Keratinocyte (primary cell): ENCODE data around the gene TSHZ2. TPM values are rescaled to one million over a fixed set of nuclear protein-coding genes. Genes with fewer than 3 reads are reported as not detected.

Experiments used
- DNase-seq: peaks from one replicate; pipeline ENCODE4 v3.0.0-alpha.2; 2011; ENCODE audit warnings: low read depth, missing footprints, low spot score
- FAIRE-seq: peaks from 2 replicates; lab custom pipeline; 2011; peaks lifted over from hg19 to GRCh38; lab: Jason Lieb, UNC
- H2AFZ ChIP-seq: 2 replicates; pipeline ENCODE4 v1.6.0; 2012; ENCODE audit warnings: low read length, control low read depth, inconsistent platforms; ENCODE audit not compliant: control insufficient read depth
- H3K27ac ChIP-seq: 2 replicates; pipeline ENCODE4 v1.5.1; 2011; ENCODE audit warnings: low read length; ENCODE audit not compliant: control insufficient read depth, insufficient read depth
- H3K27me3 ChIP-seq: 3 replicates; pipeline ENCODE4 v1.6.0; 2011; ENCODE audit warnings: low read length; ENCODE audit not compliant: control insufficient read depth, insufficient read depth; ENCODE audit errors: extremely low read depth
- H3K36me3 ChIP-seq, 2 experiments: 2 replicates in 1 of 2; 3 replicates in 1 of 2; pipeline ENCODE4 v1.5.1; 2011; ENCODE audit warnings: low read length in 2 of 2, mild to moderate bottlenecking in 1 of 2; ENCODE audit not compliant: control insufficient read depth in 2 of 2, insufficient read depth in 2 of 2; ENCODE audit errors: extremely low read depth in 1 of 2
- H3K4me1 ChIP-seq: 3 replicates; pipeline ENCODE4 v1.5.1; 2011; ENCODE audit warnings: low read length; ENCODE audit not compliant: control insufficient read depth, insufficient read depth; ENCODE audit errors: extremely low read depth
- H3K4me2 ChIP-seq: 3 replicates; pipeline ENCODE4 v1.6.0; 2011; ENCODE audit warnings: low read depth, low read length; ENCODE audit not compliant: control insufficient read depth, insufficient read depth; ENCODE audit errors: extremely low read depth
- H3K4me3 ChIP-seq, 3 experiments: fragments of 200-600 bp in 1 of 3; sonication (generic) in 1 of 3; 2 replicates in 2 of 3; 3 replicates in 1 of 3; pipeline ENCODE4 v1.5.1; 2011 to 2016; ENCODE audit warnings: low read length in 3 of 3, mild to moderate bottlenecking in 3 of 3, control low read depth in 2 of 3, inconsistent platforms in 1 of 3, low read depth in 1 of 3, mixed read lengths in 1 of 3, mixed run types in 1 of 3, moderate library complexity in 1 of 3; ENCODE audit not compliant: control insufficient read depth in 2 of 3, insufficient read depth in 2 of 3; ENCODE audit errors: extremely low read depth in 1 of 3
- H3K79me2 ChIP-seq: 2 replicates; pipeline ENCODE4 v1.6.0; 2012; ENCODE audit warnings: low read length; ENCODE audit not compliant: control insufficient read depth, insufficient read depth
- H3K9ac ChIP-seq: 3 replicates; pipeline ENCODE4 v1.6.0; 2011; ENCODE audit warnings: low read length; ENCODE audit not compliant: control insufficient read depth, insufficient read depth; ENCODE audit errors: extremely low read depth
- H3K9me1 ChIP-seq: 3 replicates; pipeline ENCODE4 v1.6.0; 2011; ENCODE audit warnings: low read length; ENCODE audit not compliant: control insufficient read depth, insufficient read depth; ENCODE audit errors: extremely low read depth
- H3K9me3 ChIP-seq: 2 replicates; pipeline ENCODE4 v1.5.1; 2012; ENCODE audit warnings: low read depth, low read length; ENCODE audit not compliant: control insufficient read depth
- H4K20me1 ChIP-seq: 3 replicates; pipeline ENCODE4 v1.6.0; 2011; ENCODE audit warnings: low read length; ENCODE audit not compliant: control insufficient read depth, insufficient read depth; ENCODE audit errors: extremely low read depth
- CTCF ChIP-seq, 3 experiments: IDR thresholded peaks in 1 of 3; conservative IDR thresholded peaks in 1 of 3; optimal IDR thresholded peaks in 1 of 3; 2 replicates in 2 of 3; 3 replicates in 1 of 3; pipeline versions ENCODE3 to v1.5.1; 2011; ENCODE audit warnings: low read length in 3 of 3, mild to moderate bottlenecking in 3 of 3, moderate library complexity in 2 of 3, control low read depth in 1 of 3, inconsistent platforms in 1 of 3; ENCODE audit not compliant: insufficient read depth in 2 of 3; ENCODE audit errors: extremely low read depth in 1 of 3
- EZH2 ChIP-seq: IDR thresholded peaks from one replicate; pipeline ENCODE4 v1.6.1; 2012; ENCODE audit warnings: inconsistent platforms, mild to moderate bottlenecking, low read length, moderate library complexity
- dilution Hi-C: fragments of 300-500 bp; cut with MboI; formaldehyde crosslinking; loops from one replicate; pipeline ENCODE4 v1.7.0; 2020; ENCODE audit warnings: low sequenced_read_pairs; ENCODE audit not compliant: extremely low pct_ligation_motif_present
- polyA plus RNA-seq, 5 experiments: library from polyadenylated mRNA; depleted of rRNA in 3 of 5; stranded (reverse) in 3 of 5; stranded (forward) in 1 of 5; unstranded in 1 of 5; fragments of >200 nt; gene quantifications; 1 replicate in 1 of 5; 2 replicates in 3 of 5; 3 replicates in 1 of 5; pipeline versions ENCODE4 v1.2.1 to v1.2.3, GENCODE V29; 2011 to 2012; ENCODE audit warnings: missing spikeins in 2 of 5, low read depth in 1 of 5, low replicate concordance in 1 of 5

Gene TSHZ2
- polyA plus RNA-seq, 1 donor (not counting 4 experiments of a cell fraction or from before 2014, with no cell fraction given): 1.1 TPM

- FAIRE-seq (no peak), DNase-seq (no peak)
- H4K20me1 ChIP-seq: no peaks in the 10 kb centered on the region
- dilution Hi-C loops: no loop called here
- no peak overlapping the region for H3K4me3 ChIP-seq
- no peak overlapping the region for H2AFZ ChIP-seq
- H3K79me2 ChIP-seq: no peaks in the 10 kb centered on the region
- H3K27ac ChIP-seq: no peak overlapping the region
- H3K9me3 ChIP-seq: no peaks in the 10 kb centered on the region
- no peaks in the 10 kb centered on the region for H3K36me3 ChIP-seq
- TF ChIP-seq EZH2: no peak
- no peak for TF ChIP-seq CTCF (optimal IDR thresholded peaks at IDR 0.05 in 1 of 3, IDR thresholded peaks at IDR 0.05 in 1 of 3, conservative IDR thresholded peaks at IDR 0.05 in 1 of 3; ENCODE audit: extremely low read depth in 1 of 3, insufficient read depth in 2 of 3, low read length in 3 of 3)
- H3K9ac ChIP-seq: no peak overlapping the region
- H3K4me1 ChIP-seq: no peaks in the 10 kb centered on the region
- H3K9me1 ChIP-seq: no peaks in the 10 kb centered on the region
- no peaks in the 10 kb centered on the region for H3K27me3 ChIP-seq
- no peak overlapping the region for H3K4me2 ChIP-seq
These were observed 60.3 kb downstream of the TSHZ2 start for GRCh38 chr20:53032478-53032932.

GRCh38 chr20:53033176-53033575, 61.0 kb downstream of the TSHZ2 start:
- Histone ChIP-seq H3K9me3 (no peaks in the 10 kb centered on the region), H3K9me1 (no peaks in the 10 kb centered on the region), H3K79me2 (no peaks in the 10 kb centered on the region), H3K4me1 (no peaks in the 10 kb centered on the region), H3K9ac (no peak overlapping the region), H3K27ac (no peak overlapping the region), H3K36me3 (no peaks in the 10 kb centered on the region), H2AFZ (no peak overlapping the region), H3K27me3 (no peaks in the 10 kb centered on the region), H3K4me3 (no peak overlapping the region), H4K20me1 (no peaks in the 10 kb centered on the region), H3K4me2 (no peak overlapping the region)
- dilution Hi-C loops: no loop called here
- DNase-seq (no peak), FAIRE-seq (no peak)
- TF ChIP-seq EZH2 (no peak), CTCF (optimal IDR thresholded peaks at IDR 0.05 in 1 of 3, IDR thresholded peaks at IDR 0.05 in 1 of 3, conservative IDR thresholded peaks at IDR 0.05 in 1 of 3; ENCODE audit: extremely low read depth in 1 of 3, insufficient read depth in 2 of 3, low read length in 3 of 3) (no peak)
